Naive B cell (primary cell): ENCODE data around the gene TUBGCP2. TPM values are rescaled to one million over a fixed set of nuclear protein-coding genes. Genes with fewer than 3 reads are reported as not detected.
A peak's percentile ranks its signal among the peaks of the same experiment; 100 is the strongest.

ENCODE experiments used
- ATAC-seq, 2 donors: fragments of 150-1000 bp; cut with Tn5 transposase; 2 replicates each; pipeline ENCODE4 v1.10.0; 2021; ENCODE audit warnings: low read depth in 2 of 2, mild to moderate bottlenecking in 2 of 2, moderate library complexity in 2 of 2
- DNase-seq: peaks from one replicate; pipeline ENCODE4 v3.0.0; 2022
- H3K27ac Mint-ChIP-seq, 6 donors: one replicate each; pipeline ENCODE4 v1.8.0; 2020 to 2022; ENCODE audit warnings: mild to moderate bottlenecking in 6 of 6, mixed read lengths in 6 of 6, moderate library complexity in 5 of 6, inconsistent platforms in 2 of 6
- H3K27me3 Mint-ChIP-seq, 3 donors: one replicate each; pipeline ENCODE4 v1.8.0; 2021 to 2022; ENCODE audit warnings: mixed read lengths in 3 of 3, mild to moderate bottlenecking in 1 of 3
- H3K36me3 Mint-ChIP-seq, 2 donors: one replicate each; pipeline ENCODE4 v1.8.0; 2020 to 2022; ENCODE audit warnings: mixed read lengths in 2 of 2, inconsistent platforms in 1 of 2, mild to moderate bottlenecking in 1 of 2
- H3K4me1 Mint-ChIP-seq, 3 donors: one replicate each; pipeline ENCODE4 v1.8.0; 2020 to 2022; ENCODE audit warnings: mixed read lengths in 3 of 3, inconsistent platforms in 1 of 3, mild to moderate bottlenecking in 1 of 3, moderate library complexity in 1 of 3
- H3K4me3 Mint-ChIP-seq, 8 donors: one replicate each; pipeline ENCODE4 v1.8.0; 2020 to 2022; ENCODE audit warnings: mild to moderate bottlenecking in 8 of 8, mixed read lengths in 8 of 8, moderate library complexity in 8 of 8, inconsistent platforms in 2 of 8
- H3K9me3 Mint-ChIP-seq, 7 donors: one replicate each; pipeline ENCODE4 v1.8.0; 2020 to 2022; ENCODE audit warnings: mixed read lengths in 7 of 7, mild to moderate bottlenecking in 5 of 7, inconsistent platforms in 2 of 7, moderate library complexity in 1 of 7
- polyA plus RNA-seq, 6 donors: library from polyadenylated mRNA; unstranded; fragments of 300-500 nt; fragmentation: Illumina TruSeq; gene quantifications; one replicate each; pipeline ENCODE4 v1.2.3, GENCODE V29; 2021; ENCODE audit warnings: low read depth in 6 of 6

Gene TUBGCP2
- polyA plus RNA-seq, 6 donors from 2014 or later = 19.6 to 36.2 (median 25.9) TPM

GRCh38 chr10:133282846-133283390, 25.8 kb downstream of the TUBGCP2 start:
- Mint-ChIP-seq H3K36me3 (peaks cover 9 to 42% of the 10 kb centered on the region in 2 donors), H3K9me3 (no peaks in the 10 kb centered on the region), H3K27me3 (no peaks in the 10 kb centered on the region), H3K4me1 (peaks cover 17 to 29% (median 19%) of the 10 kb centered on the region in 3 donors), H3K4me3 (no peak overlapping the region), H3K27ac (no peak overlapping the region)
- DNase-seq (no peak), ATAC-seq (no peak)

- Mint-ChIP-seq H3K4me1 (peaks cover 17 to 34% (median 23%) of the 10 kb centered on the region in 3 donors), H3K4me3 (no peak overlapping the region), H3K27ac (no peak overlapping the region), H3K9me3 (no peaks in the 10 kb centered on the region), H3K36me3 (peaks cover 6 to 39% of the 10 kb centered on the region in 2 donors), H3K27me3 (no peaks in the 10 kb centered on the region)
- ATAC-seq (no peak), DNase-seq (no peak)
Observed at GRCh38 chr10:133281628-133282372, 26.9 kb downstream of the TUBGCP2 start.

- H3K4me3 Mint-ChIP-seq = no peak overlapping the region
Observed at GRCh38 chr10:133281084-133281483, 27.6 kb downstream of the TUBGCP2 start.

GRCh38 chr10:133280391-133281059, 28.1 kb downstream of the TUBGCP2 start:
- DNase-seq (no peak), ATAC-seq (no peak)
- H3K9me3 Mint-ChIP-seq = no peaks in the 10 kb centered on the region
- H3K36me3 Mint-ChIP-seq = peaks cover 0 to 26% of the 10 kb centered on the region in 2 donors
- no peak overlapping the region for H3K27ac Mint-ChIP-seq
- H3K27me3 Mint-ChIP-seq = no peaks in the 10 kb centered on the region
- no peak overlapping the region for H3K4me3 Mint-ChIP-seq
- H3K4me1 Mint-ChIP-seq = peaks cover 17 to 33% (median 29%) of the 10 kb centered on the region in 3 donors

More at GRCh38 chr10:133281084-133281483, 27.6 kb downstream of the TUBGCP2 start:
- no peak for ATAC-seq
- peaks cover 0 to 31% of the 10 kb centered on the region in 2 donors for H3K36me3 Mint-ChIP-seq
- DNase-seq = no peak
- H3K9me3 Mint-ChIP-seq = no peaks in the 10 kb centered on the region
- peaks cover 17 to 32% (median 23%) of the 10 kb centered on the region in 3 donors for H3K4me1 Mint-ChIP-seq
- H3K27ac Mint-ChIP-seq = peak overlapping the region in 1 of 6 donors; percentile 62
- H3K27me3 Mint-ChIP-seq = no peaks in the 10 kb centered on the region

GRCh38 chr10:133279326-133280226, 29.1 kb downstream of the TUBGCP2 start:
- DNase-seq = no peak

GRCh38 chr10:133278577-133279265, 30.0 kb downstream of the TUBGCP2 start:
- Mint-ChIP-seq H3K9me3 (no peaks in the 10 kb centered on the region), H3K27ac (peak overlapping the region; percentile 84 to 99 (median 96)), H3K4me3 (peak overlapping the region; percentile 81 to 94 (median 88)), H3K27me3 (no peaks in the 10 kb centered on the region), H3K4me1 (peaks cover 20 to 43% (median 30%) of the 10 kb centered on the region in 3 donors), H3K36me3 (peaks cover 0 to 12% of the 10 kb centered on the region in 2 donors)
- ATAC-seq (peak in 1 of 2 donors; percentile 13), DNase-seq (peak; percentile 56)

More at GRCh38 chr10:133279326-133280226, 29.1 kb downstream of the TUBGCP2 start:
- peaks cover 20 to 43% (median 30%) of the 10 kb centered on the region in 3 donors for H3K4me1 Mint-ChIP-seq
- no peak for ATAC-seq
- no peaks in the 10 kb centered on the region for H3K9me3 Mint-ChIP-seq
- peaks cover 0 to 20% of the 10 kb centered on the region in 2 donors for H3K36me3 Mint-ChIP-seq
- no peaks in the 10 kb centered on the region for H3K27me3 Mint-ChIP-seq
- H3K4me3 Mint-ChIP-seq = peak overlapping the region in 3 of 8 donors; percentile 16 to 44 (median 18)
- H3K27ac Mint-ChIP-seq = peak overlapping the region in 4 of 6 donors; percentile 38 to 68 (median 60)

- Mint-ChIP-seq H3K4me1 (peaks cover 20 to 43% (median 30%) of the 10 kb centered on the region in 3 donors), H3K4me3 (peak overlapping the region; percentile 81 to 94 (median 88)), H3K9me3 (no peaks in the 10 kb centered on the region), H3K36me3 (peaks cover 0 to 8% of the 10 kb centered on the region in 2 donors), H3K27ac (peak overlapping the region; percentile 41 to 99 (median 96)), H3K27me3 (no peaks in the 10 kb centered on the region)
- ATAC-seq = no peak
- DNase-seq = no peak
Observed at GRCh38 chr10:133277993-133278576, 30.6 kb downstream of the TUBGCP2 start.

GRCh38 chr10:133277277-133277992, 31.2 kb downstream of the TUBGCP2 start:
- Mint-ChIP-seq H3K27me3 (no peaks in the 10 kb centered on the region), H3K36me3 (peaks cover 0 to 8% of the 10 kb centered on the region in 2 donors), H3K4me1 (peaks cover 20 to 43% (median 30%) of the 10 kb centered on the region in 3 donors), H3K27ac (peak overlapping the region in 4 of 6 donors; percentile 11 to 96 (median 64)), H3K9me3 (no peaks in the 10 kb centered on the region), H3K4me3 (peak overlapping the region; percentile 72 to 88 (median 86))
- no peak for ATAC-seq
- no peak for DNase-seq

GRCh38 chr10:133276435-133277201, 32.1 kb downstream of the TUBGCP2 start, which contains the start of gene ADAM8:
Gene ADAM8 (minus strand): TSS chr10:133276868. CDS start chr10:133276817, 51 bp downstream.
- H3K36me3 Mint-ChIP-seq = peaks cover 0 to 1% of the 10 kb centered on the region in 2 donors
- no peaks in the 10 kb centered on the region for H3K9me3 Mint-ChIP-seq
- H3K4me1 Mint-ChIP-seq = peaks cover 20 to 43% (median 30%) of the 10 kb centered on the region in 3 donors
- DNase-seq (peak; percentile 77), ATAC-seq (peak; percentile 45 to 49)
- no peaks in the 10 kb centered on the region for H3K27me3 Mint-ChIP-seq
- peak within 1 kb of the TSS; percentile 96 to 99 (median 98) for H3K27ac Mint-ChIP-seq
- H3K4me3 Mint-ChIP-seq = peak within 1 kb of the TSS; percentile 86 to 94 (median 92)

GRCh38 chr10:133276100-133276434, 32.6 kb downstream of the TUBGCP2 start:
- no peaks in the 10 kb centered on the region for H3K36me3 Mint-ChIP-seq
- ATAC-seq (no peak), DNase-seq (no peak)
- H3K4me3 Mint-ChIP-seq = peak overlapping the region; percentile 86 to 94 (median 92)
- peaks cover 20 to 43% (median 30%) of the 10 kb centered on the region in 3 donors for H3K4me1 Mint-ChIP-seq
- H3K9me3 Mint-ChIP-seq = no peaks in the 10 kb centered on the region
- H3K27me3 Mint-ChIP-seq = no peaks in the 10 kb centered on the region
- peak overlapping the region; percentile 96 to 99 (median 98) for H3K27ac Mint-ChIP-seq

- Mint-ChIP-seq H3K27ac (peak overlapping the region; percentile 96 to 99 (median 98)), H3K36me3 (no peaks in the 10 kb centered on the region), H3K9me3 (no peaks in the 10 kb centered on the region), H3K4me1 (peaks cover 20 to 43% (median 30%) of the 10 kb centered on the region in 3 donors), H3K4me3 (peak overlapping the region; percentile 86 to 94 (median 92)), H3K27me3 (no peaks in the 10 kb centered on the region)
- DNase-seq (peak; percentile 51), ATAC-seq (peak; percentile 36)
Observed at GRCh38 chr10:133275684-133276092, 33.0 kb downstream of the TUBGCP2 start.
